Fibroblast of lung (primary cell): ENCODE measurements around the gene NHERF1. TPM values are rescaled to one million over a fixed set of nuclear protein-coding genes. Genes with fewer than 3 reads are reported as not detected.

ENCODE experiments used
- DNase-seq, 2 donors: peaks; one replicate each; pipeline versions ENCODE4 v3.0.0 to v3.0.0-alpha.2; 2010; ENCODE audit warnings: low read depth in 2 of 2
- H2AFZ ChIP-seq: 2 replicates; pipeline ENCODE4 v1.5.1; 2012; ENCODE audit warnings: low read length, control low read depth, inconsistent platforms
- H3K27ac ChIP-seq: 2 replicates; pipeline ENCODE4 v1.5.1; 2011; ENCODE audit warnings: low read length, control low read depth; ENCODE audit not compliant: insufficient read depth
- H3K27me3 ChIP-seq: 2 replicates; pipeline ENCODE4 v1.5.1; 2011; ENCODE audit warnings: mild to moderate bottlenecking, low read length; ENCODE audit not compliant: control insufficient read depth, insufficient read depth
- H3K36me3 ChIP-seq: 2 replicates; pipeline ENCODE4 v1.5.1; 2011; ENCODE audit warnings: low read length; ENCODE audit not compliant: control insufficient read depth, insufficient read depth
- H3K4me1 ChIP-seq: 2 replicates; pipeline ENCODE4 v1.5.1; 2011; ENCODE audit warnings: low read length; ENCODE audit not compliant: control insufficient read depth, insufficient read depth; ENCODE audit errors: extremely low read depth
- H3K4me2 ChIP-seq: 2 replicates; pipeline ENCODE4 v1.5.1; 2011; ENCODE audit warnings: low read length, control low read depth; ENCODE audit not compliant: insufficient read depth; ENCODE audit errors: extremely low read depth
- H3K4me3 ChIP-seq, 4 experiments: fragments of 200-600 bp in 1 of 4; sonication (generic) in 1 of 4; replicated peaks in 1 of 4; 2 replicates each; pipeline ENCODE4 v1.5.1; 2011 to 2016; ENCODE audit warnings: low read length in 4 of 4, low read depth in 3 of 4, mild to moderate bottlenecking in 3 of 4, control low read depth in 2 of 4, inconsistent platforms in 1 of 4, mixed read lengths in 1 of 4; ENCODE audit not compliant: insufficient read depth in 1 of 4; ENCODE audit errors: control extremely low read depth in 1 of 4
- H3K79me2 ChIP-seq: 2 replicates; pipeline ENCODE4 v1.5.1; 2012; ENCODE audit warnings: mild to moderate bottlenecking, low read length, inconsistent platforms; ENCODE audit not compliant: control insufficient read depth, insufficient read depth
- H3K9ac ChIP-seq: 2 replicates; pipeline ENCODE4 v1.5.1; 2011; ENCODE audit warnings: mild to moderate bottlenecking, low read length, control low read depth; ENCODE audit not compliant: insufficient read depth
- H3K9me3 ChIP-seq: 2 replicates; pipeline ENCODE4 v1.5.1; 2012; ENCODE audit warnings: low read depth, low read length; ENCODE audit not compliant: control insufficient read depth, insufficient read depth
- H4K20me1 ChIP-seq: 2 replicates; pipeline ENCODE4 v1.5.1; 2011; ENCODE audit warnings: low read length; ENCODE audit not compliant: control insufficient read depth, insufficient read depth; ENCODE audit errors: extremely low read depth
- CTCF ChIP-seq, 2 donors: IDR thresholded peaks in 1 of 2; conservative IDR thresholded peaks in 1 of 2; 1 replicate in 1 of 2; 2 replicates in 1 of 2; pipeline ENCODE4 v1.5.1; 2011 to 2012; ENCODE audit warnings: low read length in 2 of 2, control low read depth in 1 of 2, inconsistent platforms in 1 of 2, low read depth in 1 of 2, mild to moderate bottlenecking in 1 of 2
- EZH2 ChIP-seq: IDR thresholded peaks from 2 replicates; pipeline ENCODE4 v1.5.1; 2012; ENCODE audit warnings: low read length, control low read depth, mild to moderate bottlenecking; ENCODE audit errors: missing control alignments
- polyA plus RNA-seq, 2 donors: library from polyadenylated mRNA; depleted of rRNA in 1 of 2; stranded (reverse) in 1 of 2; unstranded in 1 of 2; fragments of >200 nt; gene quantifications; 2 replicates each; pipeline ENCODE4 v1.2.1, GENCODE V29; 2011 to 2012; ENCODE audit warnings: missing spikeins in 1 of 2
- total RNA-seq: library from RNA; depleted of rRNA; stranded (reverse); fragments of >200 nt; gene quantifications from 2 replicates; pipeline ENCODE4 v1.2.1, GENCODE V29; 2014

Gene NHERF1
- total and polyA plus RNA-seq, 2 donors (not counting 1 experiment from before 2014, with no cell fraction given): 10.2 to 13.9 TPM

DNA sequence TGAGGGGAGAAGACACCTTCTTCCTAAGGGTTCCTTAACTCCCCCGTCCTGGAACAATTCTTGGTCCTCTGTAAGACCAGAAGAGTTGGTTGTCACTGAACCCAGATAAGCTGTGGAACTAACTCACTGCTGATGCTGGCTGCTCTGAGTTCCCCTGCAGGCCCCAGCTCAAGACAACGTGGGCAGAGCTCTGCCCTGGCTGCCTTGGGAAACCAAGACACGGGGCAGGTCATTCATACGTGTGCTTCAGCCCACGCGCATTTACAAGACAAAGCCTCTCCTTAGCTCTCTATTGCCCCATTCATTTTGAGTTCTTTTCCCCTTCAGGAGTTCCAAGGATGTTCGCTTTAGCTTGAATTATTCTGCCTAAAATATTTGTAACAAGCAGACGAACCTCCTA is 31.1 kb downstream of the NHERF1 start:
- no peaks in the 10 kb centered on the region for H3K27me3 ChIP-seq
- TF ChIP-seq EZH2: no peak
- no peak for TF ChIP-seq CTCF (conservative IDR thresholded peaks at IDR 0.05 in 1 of 2, IDR thresholded peaks at IDR 0.05 in 1 of 2; ENCODE audit: low read depth in 1 of 2, low read length in 2 of 2)
- no peak overlapping the region for H3K27ac ChIP-seq
- H3K4me3 ChIP-seq: no peak overlapping the region
- peaks cover 4% of the 10 kb centered on the region for H3K4me1 ChIP-seq
- H3K9me3 ChIP-seq: no peaks in the 10 kb centered on the region
- no peak overlapping the region for H2AFZ ChIP-seq
- H3K9ac ChIP-seq: no peak overlapping the region
- H4K20me1 ChIP-seq: no peaks in the 10 kb centered on the region
- no peak for DNase-seq
- no peak overlapping the region for H3K4me2 ChIP-seq
- peaks cover 20% of the 10 kb centered on the region for H3K79me2 ChIP-seq
- no peaks in the 10 kb centered on the region for H3K36me3 ChIP-seq

DNA sequence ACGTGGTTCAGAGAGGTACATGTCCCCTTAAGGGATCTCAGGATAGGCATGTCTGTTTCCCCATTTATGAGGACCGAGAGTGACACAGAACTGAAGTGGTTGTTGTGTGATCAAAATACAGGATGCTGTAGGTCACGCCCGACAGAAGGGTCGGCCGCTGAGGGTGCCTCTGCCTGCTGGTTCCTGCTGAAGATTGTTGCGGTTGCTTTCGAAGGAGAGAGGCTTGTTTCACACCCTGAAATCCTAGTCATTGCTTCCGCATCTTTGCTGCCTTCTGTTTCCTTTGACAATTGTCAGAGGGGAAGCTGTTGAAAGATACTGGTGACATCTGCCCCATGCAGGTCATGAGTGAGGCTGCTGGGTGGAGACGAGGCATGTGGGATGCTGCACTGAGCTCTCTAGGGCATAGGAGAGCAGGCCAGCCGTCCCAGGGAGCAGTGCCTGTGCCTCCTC is 31.5 kb downstream of the NHERF1 start:
- H3K79me2 ChIP-seq: peaks cover 18% of the 10 kb centered on the region
- H3K27me3 ChIP-seq: no peaks in the 10 kb centered on the region
- H3K9me3 ChIP-seq: no peaks in the 10 kb centered on the region
- H3K4me1 ChIP-seq: peaks cover 4% of the 10 kb centered on the region
- no peak overlapping the region for H3K9ac ChIP-seq
- H2AFZ ChIP-seq: no peak overlapping the region
- DNase-seq: no peak
- no peaks in the 10 kb centered on the region for H3K36me3 ChIP-seq
- H4K20me1 ChIP-seq: no peaks in the 10 kb centered on the region
- H3K4me3 ChIP-seq: no peak overlapping the region
- H3K27ac ChIP-seq: no peak overlapping the region
- H3K4me2 ChIP-seq: no peak overlapping the region
- no peak for TF ChIP-seq CTCF (conservative IDR thresholded peaks at IDR 0.05 in 1 of 2, IDR thresholded peaks at IDR 0.05 in 1 of 2; ENCODE audit: low read depth in 1 of 2, low read length in 2 of 2)

DNA sequence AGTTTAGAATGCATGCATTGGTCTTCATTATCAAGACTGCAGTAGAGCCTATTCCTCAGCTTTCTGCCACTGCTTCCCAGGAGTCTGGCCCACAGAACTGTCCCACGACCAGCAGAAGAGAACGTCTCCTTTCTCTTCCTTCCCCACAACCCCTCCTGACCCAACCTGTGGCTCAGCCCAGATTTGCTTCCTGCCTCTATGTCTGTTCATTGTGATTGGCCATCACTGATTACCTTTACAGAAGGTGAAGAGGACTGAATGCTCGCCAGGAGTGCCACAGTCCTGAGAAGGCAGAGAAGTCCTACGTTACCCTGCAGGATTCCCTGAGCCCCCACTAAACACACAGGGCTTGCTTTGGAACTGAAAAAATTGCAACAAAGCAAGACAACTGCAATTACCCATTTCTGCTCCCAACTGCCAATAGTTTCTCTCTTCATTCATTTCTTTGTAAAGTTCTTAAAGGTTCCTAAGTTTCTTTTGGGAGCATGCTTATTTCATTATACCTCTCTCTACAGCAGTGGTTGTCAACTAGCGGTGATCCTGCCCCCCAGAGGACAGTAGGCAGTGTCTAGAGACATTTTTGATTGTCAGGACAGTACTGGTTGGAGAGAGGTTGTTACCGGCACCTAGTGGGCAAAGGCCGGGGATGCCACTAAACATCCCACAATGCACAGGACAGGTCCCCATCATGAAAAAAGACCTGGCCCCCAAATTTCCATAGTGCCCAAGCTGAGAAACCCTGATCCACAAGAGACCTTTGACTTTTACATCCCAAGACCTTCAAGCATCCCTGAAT is 32.2 kb downstream of the NHERF1 start:
- H4K20me1 ChIP-seq: no peaks in the 10 kb centered on the region
- no peak overlapping the region for H3K27ac ChIP-seq
- no peak overlapping the region for H3K9ac ChIP-seq
- H3K4me3 ChIP-seq: no peak overlapping the region
- no peak overlapping the region for H3K4me2 ChIP-seq
- H3K36me3 ChIP-seq: no peaks in the 10 kb centered on the region
- H2AFZ ChIP-seq: no peak overlapping the region
- peaks cover 2% of the 10 kb centered on the region for H3K4me1 ChIP-seq
- DNase-seq: peak in 1 of 2 donors; percentile 21
- no peak for TF ChIP-seq EZH2
- TF ChIP-seq CTCF (conservative IDR thresholded peaks at IDR 0.05 in 1 of 2, IDR thresholded peaks at IDR 0.05 in 1 of 2; ENCODE audit: low read depth in 1 of 2, low read length in 2 of 2): peak; percentile 4 to 26
- H3K27me3 ChIP-seq: no peaks in the 10 kb centered on the region
- no peaks in the 10 kb centered on the region for H3K9me3 ChIP-seq
- H3K79me2 ChIP-seq: peaks cover 12% of the 10 kb centered on the region
